Measurements from ENCODE around the gene CALD1. TPM values are rescaled to one million over a fixed set of nuclear protein-coding genes. Genes with fewer than 3 reads are reported as not detected.

CALD1 gene
- polyA plus RNA-seq, 6 donors from 2014 or later: 0.12 to 1.3 (median 0.64) TPM; not detected in 1

- Mint-ChIP-seq H3K4me3 (no peak overlapping the region), H3K27me3 (no peaks in the 10 kb centered on the region), H3K9me3 (peaks cover 0 to 1% (median 0%) of the 10 kb centered on the region in 7 donors), H3K4me1 (peaks cover 34 to 36% (median 35%) of the 10 kb centered on the region in 3 donors), H3K27ac (peak overlapping the region in 1 of 6 donors; percentile 36), H3K36me3 (no peaks in the 10 kb centered on the region)
- ATAC-seq (ENCODE audit: low read depth in 2 of 2) (no peak), DNase-seq (no peak)
Observed at GRCh38 chr7:134770676-134771075, 8.8 kb upstream of the CALD1 start.

GRCh38 chr7:134771111-134771510, 8.3 kb upstream of the CALD1 start:
- Mint-ChIP-seq H3K27ac (peak overlapping the region in 3 of 6 donors; percentile 19 to 77 (median 36)), H3K27me3 (no peaks in the 10 kb centered on the region), H3K36me3 (no peaks in the 10 kb centered on the region), H3K9me3 (peaks cover 0 to 1% (median 0%) of the 10 kb centered on the region in 7 donors), H3K4me3 (no peak overlapping the region), H3K4me1 (peaks cover 32 to 34% (median 33%) of the 10 kb centered on the region in 3 donors)
- ATAC-seq (ENCODE audit: low read depth in 2 of 2) (no peak), DNase-seq (no peak)

GRCh38 chr7:134771889-134772288, 7.5 kb upstream of the CALD1 start:
- Mint-ChIP-seq H3K27me3 (no peaks in the 10 kb centered on the region), H3K36me3 (no peaks in the 10 kb centered on the region), H3K4me3 (no peak overlapping the region), H3K9me3 (peaks cover 0 to 1% (median 0%) of the 10 kb centered on the region in 7 donors), H3K4me1 (peaks cover 25 to 26% (median 25%) of the 10 kb centered on the region in 3 donors), H3K27ac (no peak overlapping the region)
- no peak for ATAC-seq (ENCODE audit: low read depth in 2 of 2)
- no peak for DNase-seq

GRCh38 chr7:134772401-134772800, 7.0 kb upstream of the CALD1 start:
- Mint-ChIP-seq H3K36me3 (no peaks in the 10 kb centered on the region), H3K4me1 (peaks cover 20 to 21% (median 20%) of the 10 kb centered on the region in 3 donors), H3K9me3 (peaks cover 0 to 1% (median 0%) of the 10 kb centered on the region in 7 donors), H3K4me3 (no peak overlapping the region), H3K27me3 (no peaks in the 10 kb centered on the region), H3K27ac (no peak overlapping the region)
- DNase-seq: no peak
- no peak for ATAC-seq (ENCODE audit: low read depth in 2 of 2)

- H3K27ac Mint-ChIP-seq: peak overlapping the region in 1 of 6 donors; percentile 67
- peaks cover 0 to 1% (median 0%) of the 10 kb centered on the region in 7 donors for H3K9me3 Mint-ChIP-seq
- no peaks in the 10 kb centered on the region for H3K36me3 Mint-ChIP-seq
- H3K4me1 Mint-ChIP-seq: peaks cover 13% of the 10 kb centered on the region in 3 donors
- no peak for ATAC-seq (ENCODE audit: low read depth in 2 of 2)
- DNase-seq: no peak
- no peak overlapping the region for H3K4me3 Mint-ChIP-seq
- peaks cover 0 to 3% (median 0%) of the 10 kb centered on the region in 3 donors for H3K27me3 Mint-ChIP-seq
Observed at GRCh38 chr7:134773164-134773563, 6.3 kb upstream of the CALD1 start.

GRCh38 chr7:134774119-134774518, 5.3 kb upstream of the CALD1 start:
- Mint-ChIP-seq H3K36me3 (no peaks in the 10 kb centered on the region), H3K9me3 (peaks cover 0 to 1% (median 0%) of the 10 kb centered on the region in 7 donors), H3K27me3 (peaks cover 0 to 10% (median 1%) of the 10 kb centered on the region in 3 donors), H3K4me1 (peaks cover 6 to 7% (median 6%) of the 10 kb centered on the region in 3 donors), H3K27ac (no peak overlapping the region), H3K4me3 (no peak overlapping the region)
- DNase-seq (no peak), ATAC-seq (ENCODE audit: low read depth in 2 of 2) (no peak)

- Mint-ChIP-seq H3K27me3 (peaks cover 0 to 24% (median 19%) of the 10 kb centered on the region in 3 donors), H3K4me1 (peaks cover 0 to 6% (median 4%) of the 10 kb centered on the region in 3 donors), H3K36me3 (no peaks in the 10 kb centered on the region), H3K9me3 (peaks cover 0 to 1% (median 0%) of the 10 kb centered on the region in 7 donors), H3K27ac (no peak overlapping the region), H3K4me3 (no peak overlapping the region)
- ATAC-seq (ENCODE audit: low read depth in 2 of 2) (no peak), DNase-seq (no peak)
Observed at GRCh38 chr7:134777470-134777869, 2.0 kb upstream of the CALD1 start.

GRCh38 chr7:134777908-134778580, 1.4 kb upstream of the CALD1 start:
- peak overlapping the region in 1 of 6 donors; percentile 13 for H3K27ac Mint-ChIP-seq
- H3K4me3 Mint-ChIP-seq: no peak overlapping the region
- no peak for ATAC-seq (ENCODE audit: low read depth in 2 of 2)
- peaks cover 0 to 1% (median 0%) of the 10 kb centered on the region in 7 donors for H3K9me3 Mint-ChIP-seq
- no peak for DNase-seq
- H3K36me3 Mint-ChIP-seq: no peaks in the 10 kb centered on the region
- H3K27me3 Mint-ChIP-seq: peaks cover 0 to 24% (median 19%) of the 10 kb centered on the region in 3 donors
- peaks cover 0 to 10% (median 4%) of the 10 kb centered on the region in 3 donors for H3K4me1 Mint-ChIP-seq

- no peak for DNase-seq
- H3K27ac Mint-ChIP-seq: no peak overlapping the region
Observed at GRCh38 chr7:134779741-134780065, 269 bp downstream of the CALD1 start.

GRCh38 chr7:134780166-134780828, 863 bp downstream of the CALD1 start:
- H3K4me1 Mint-ChIP-seq: peaks cover 0 to 10% (median 4%) of the 10 kb centered on the region in 3 donors
- DNase-seq (no peak), ATAC-seq (ENCODE audit: low read depth in 2 of 2) (no peak)
- peaks cover 0 to 24% (median 19%) of the 10 kb centered on the region in 3 donors for H3K27me3 Mint-ChIP-seq
- no peaks in the 10 kb centered on the region for H3K9me3 Mint-ChIP-seq
- H3K4me3 Mint-ChIP-seq: no peak overlapping the region
- H3K27ac Mint-ChIP-seq: no peak overlapping the region
- no peaks in the 10 kb centered on the region for H3K36me3 Mint-ChIP-seq

More at GRCh38 chr7:134779741-134780065, 269 bp downstream of the CALD1 start:
- Mint-ChIP-seq H3K4me1 (peaks cover 0 to 10% (median 4%) of the 10 kb centered on the region in 3 donors), H3K9me3 (no peaks in the 10 kb centered on the region), H3K36me3 (no peaks in the 10 kb centered on the region), H3K4me3 (no peak overlapping the region), H3K27me3 (peaks cover 0 to 24% (median 19%) of the 10 kb centered on the region in 3 donors)
- no peak for ATAC-seq (ENCODE audit: low read depth in 2 of 2)

GRCh38 chr7:134781171-134781570, 1.7 kb downstream of the CALD1 start:
- ATAC-seq (ENCODE audit: low read depth in 2 of 2) (no peak), DNase-seq (no peak)
- peak overlapping the region in 1 of 8 donors; percentile 31 for H3K4me3 Mint-ChIP-seq
- H3K36me3 Mint-ChIP-seq: no peaks in the 10 kb centered on the region
- H3K4me1 Mint-ChIP-seq: peaks cover 0 to 10% (median 4%) of the 10 kb centered on the region in 3 donors
- no peaks in the 10 kb centered on the region for H3K9me3 Mint-ChIP-seq
- no peak overlapping the region for H3K27ac Mint-ChIP-seq
- H3K27me3 Mint-ChIP-seq: peaks cover 0 to 24% (median 19%) of the 10 kb centered on the region in 3 donors

GRCh38 chr7:134782121-134782623, 2.7 kb downstream of the CALD1 start:
- peaks cover 0 to 10% (median 4%) of the 10 kb centered on the region in 3 donors for H3K4me1 Mint-ChIP-seq
- peaks cover 0 to 24% (median 19%) of the 10 kb centered on the region in 3 donors for H3K27me3 Mint-ChIP-seq
- H3K27ac Mint-ChIP-seq: peak overlapping the region in 1 of 6 donors; percentile 44
- H3K4me3 Mint-ChIP-seq: peak overlapping the region in 3 of 8 donors; percentile 3 to 33 (median 6)
- DNase-seq (peak; percentile 24), ATAC-seq (ENCODE audit: low read depth in 2 of 2) (peak; percentile 86 to 93)
- H3K36me3 Mint-ChIP-seq: no peaks in the 10 kb centered on the region
- no peaks in the 10 kb centered on the region for H3K9me3 Mint-ChIP-seq

- DNase-seq (no peak), ATAC-seq (ENCODE audit: low read depth in 2 of 2) (no peak)
- Mint-ChIP-seq H3K4me1 (peaks cover 0 to 10% (median 4%) of the 10 kb centered on the region in 3 donors), H3K36me3 (no peaks in the 10 kb centered on the region), H3K27me3 (peaks cover 6 to 28% (median 19%) of the 10 kb centered on the region in 3 donors), H3K27ac (no peak overlapping the region), H3K4me3 (no peak overlapping the region), H3K9me3 (no peaks in the 10 kb centered on the region)
Observed at GRCh38 chr7:134783294-134784069, 4.0 kb downstream of the CALD1 start.

Measured in naive B cell (primary cell).